OCI-LY7 (cell line): Measurements from ENCODE around the gene NHS. TPM values are rescaled to one million over a fixed set of nuclear protein-coding genes. Genes with fewer than 3 reads are reported as not detected.

Source experiments
- BruUV-seq: library from RNA; stranded (reverse); fragments of 400-500 nt; replicated peaks from 2 replicates; lab custom pipeline; 2021; lab: Mats Ljungman, UMichigan
- CTCF ChIA-PET: fragments of 300-600 bp; sonication (Branson Sonifier 250); formaldehyde crosslinking; loops from one replicate; lab custom pipeline; 2022; ENCODE audit warnings: antibody characterized with exemption; ENCODE audit not compliant: unreplicated experiment; lab: Charles Lee
- POLR2A ChIA-PET: fragments of 300-600 bp; sonication (Branson Sonifier 250); formaldehyde crosslinking; loops from one replicate; lab custom pipeline; 2022; ENCODE audit warnings: antibody characterized with exemption; lab: Charles Lee
- DNase-seq: peaks from one replicate; pipeline ENCODE4 v3.0.0-alpha.2; 2015; ENCODE audit warnings: low spot score
- H2AFZ ChIP-seq: fragments of 200-600 bp; sonication (generic), shearing (Covaris generic); 2 replicates; pipeline ENCODE4 v1.6.1; 2014; ENCODE audit warnings: mild to moderate bottlenecking, antibody characterized with exemption, low read length, moderate library complexity
- H3K27ac ChIP-seq: fragments of 200-600 bp; sonication (generic); 2 replicates; pipeline ENCODE4 v1.5.1; 2014; ENCODE audit warnings: mixed run types, low read depth, mild to moderate bottlenecking, moderate library complexity, low read length, inconsistent platforms; ENCODE audit not compliant: poor library complexity, severe bottlenecking
- H3K36me3 ChIP-seq: fragments of 200-600 bp; sonication (generic); 2 replicates; pipeline ENCODE4 v1.6.1; 2014; ENCODE audit warnings: mild to moderate bottlenecking, antibody characterized with exemption, low read length, moderate library complexity, mixed read lengths; ENCODE audit not compliant: insufficient read depth
- H3K4me1 ChIP-seq: fragments of 200-600 bp; sonication (generic); 2 replicates; pipeline ENCODE4 v1.5.1; 2014; ENCODE audit warnings: mild to moderate bottlenecking, low read length; ENCODE audit not compliant: insufficient read depth, poor library complexity, severe bottlenecking
- H3K4me2 ChIP-seq: fragments of 200-600 bp; sonication (generic); 2 replicates; pipeline ENCODE4 v1.6.1; 2014; ENCODE audit warnings: mild to moderate bottlenecking, low read length
- H3K4me3 ChIP-seq: fragments of 200-600 bp; sonication (generic); 2 replicates; pipeline ENCODE4 v1.5.1; 2014; ENCODE audit warnings: mild to moderate bottlenecking, low read depth, low read length; ENCODE audit not compliant: poor library complexity, severe bottlenecking
- H3K79me2 ChIP-seq: fragments of 200-600 bp; sonication (generic); 2 replicates; pipeline ENCODE4 v1.6.1; 2016; ENCODE audit warnings: low read depth, mild to moderate bottlenecking, low read length, moderate library complexity, mixed read lengths; ENCODE audit not compliant: insufficient read depth
- H3K9me2 ChIP-seq: fragments of 200-600 bp; sonication (generic); 2 replicates; pipeline ENCODE4 v1.6.1; 2016; ENCODE audit warnings: mild to moderate bottlenecking, low read length, mixed read lengths; ENCODE audit not compliant: insufficient read depth
- H3K9me3 ChIP-seq: fragments of 200-600 bp; sonication (generic); 2 replicates; pipeline ENCODE4 v1.6.1; 2014; ENCODE audit warnings: mild to moderate bottlenecking, mixed run types, low read length, mixed read lengths
- H4K20me1 ChIP-seq: fragments of 200-600 bp; sonication (generic); 2 replicates; pipeline ENCODE4 v1.6.1; 2014; ENCODE audit warnings: mild to moderate bottlenecking, antibody characterized with exemption, low read length, moderate library complexity, mixed read lengths; ENCODE audit not compliant: insufficient read depth
- EZH2phosphoT487 ChIP-seq: fragments of 200-600 bp; sonication (generic); IDR thresholded peaks from 2 replicates; pipeline ENCODE4 v1.6.1; 2018; ENCODE audit warnings: low read depth, borderline replicate concordance, mild to moderate bottlenecking, mixed run types, antibody characterized with exemption, low read length, moderate library complexity, mixed read lengths
- intact Hi-C: fragments of 100-400 bp; cut with micrococcal nuclease; formaldehyde crosslinking; loops from one replicate; pipeline ENCODE4 v1.10.0; 2022; ENCODE audit not compliant: unreplicated experiment
- total RNA-seq, 2 experiments: library from RNA; depleted of rRNA in 1 of 2; stranded (reverse); fragments of >200 nt in 1 of 2; shearing (Covaris generic) in 1 of 2; gene quantifications; 2 replicates each; pipeline ENCODE4 v1.2.3, GENCODE V29; 2014 to 2022
- TF ChIP-seq, protein P1 (sequence below): fragments of 200-600 bp; sonication (generic); conservative IDR thresholded peaks from 2 replicates; pipeline ENCODE4 v1.5.1; 2014; ENCODE audit warnings: mild to moderate bottlenecking, antibody characterized with exemption, low read length, moderate library complexity, mixed read lengths

NHS gene
- total RNA-seq, 2 experiments from 2014 or later, result not detected

GRCh38 chrX:17464194-17464593 lies 89.2 kb downstream of the NHS start:
- POLR2A ChIA-PET, result no interaction called here
- intact Hi-C loops, result no loop called here
- no peaks in the 10 kb centered on the region for H3K79me2 ChIP-seq
- no peaks in the 10 kb centered on the region for H3K36me3 ChIP-seq
- H4K20me1 ChIP-seq, result no peaks in the 10 kb centered on the region
- TF ChIP-seq, protein P1, sequence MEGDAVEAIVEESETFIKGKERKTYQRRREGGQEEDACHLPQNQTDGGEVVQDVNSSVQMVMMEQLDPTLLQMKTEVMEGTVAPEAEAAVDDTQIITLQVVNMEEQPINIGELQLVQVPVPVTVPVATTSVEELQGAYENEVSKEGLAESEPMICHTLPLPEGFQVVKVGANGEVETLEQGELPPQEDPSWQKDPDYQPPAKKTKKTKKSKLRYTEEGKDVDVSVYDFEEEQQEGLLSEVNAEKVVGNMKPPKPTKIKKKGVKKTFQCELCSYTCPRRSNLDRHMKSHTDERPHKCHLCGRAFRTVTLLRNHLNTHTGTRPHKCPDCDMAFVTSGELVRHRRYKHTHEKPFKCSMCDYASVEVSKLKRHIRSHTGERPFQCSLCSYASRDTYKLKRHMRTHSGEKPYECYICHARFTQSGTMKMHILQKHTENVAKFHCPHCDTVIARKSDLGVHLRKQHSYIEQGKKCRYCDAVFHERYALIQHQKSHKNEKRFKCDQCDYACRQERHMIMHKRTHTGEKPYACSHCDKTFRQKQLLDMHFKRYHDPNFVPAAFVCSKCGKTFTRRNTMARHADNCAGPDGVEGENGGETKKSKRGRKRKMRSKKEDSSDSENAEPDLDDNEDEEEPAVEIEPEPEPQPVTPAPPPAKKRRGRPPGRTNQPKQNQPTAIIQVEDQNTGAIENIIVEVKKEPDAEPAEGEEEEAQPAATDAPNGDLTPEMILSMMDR, result no peak
- no peak for TF ChIP-seq EZH2phosphoT487
- no peaks in the 10 kb centered on the region for H3K9me2 ChIP-seq
- CTCF ChIA-PET, result no interaction called here
- no peaks in the 10 kb centered on the region for H3K9me3 ChIP-seq
- H3K27ac ChIP-seq, result no peak overlapping the region
- no peak for DNase-seq
- H3K4me3 ChIP-seq, result no peak overlapping the region
- no peak overlapping the region for H2AFZ ChIP-seq
- BruUV-seq, result no TSS peak
- no peak overlapping the region for H3K4me2 ChIP-seq
- no peaks in the 10 kb centered on the region for H3K4me1 ChIP-seq

DNA sequence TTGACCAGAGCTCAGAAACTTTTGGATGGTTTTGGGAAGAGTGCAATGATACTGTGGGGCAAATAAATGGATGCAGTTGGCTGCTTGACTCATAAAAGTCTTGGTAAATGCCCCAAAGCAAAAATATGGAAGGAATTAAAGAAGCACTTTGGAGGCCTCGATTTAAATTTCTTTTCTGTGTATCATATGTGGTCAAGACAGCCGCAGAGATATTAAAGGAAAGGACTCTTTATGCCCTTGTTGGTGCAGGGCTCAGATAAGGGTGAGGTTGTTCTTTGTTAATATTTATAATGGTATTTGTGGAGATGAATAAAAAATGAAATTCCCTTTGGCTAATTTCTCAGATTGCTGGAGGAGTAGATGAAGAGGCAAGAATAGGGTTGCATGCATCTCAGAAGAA lies 90.2 kb downstream of the NHS start:
- Histone ChIP-seq H3K4me2 (no peak overlapping the region), H3K27ac (no peak overlapping the region), H3K9me3 (no peaks in the 10 kb centered on the region), H3K36me3 (no peaks in the 10 kb centered on the region), H3K4me3 (no peak overlapping the region), H4K20me1 (no peaks in the 10 kb centered on the region), H3K9me2 (no peaks in the 10 kb centered on the region), H2AFZ (no peak overlapping the region), H3K79me2 (no peaks in the 10 kb centered on the region), H3K4me1 (no peaks in the 10 kb centered on the region)
- DNase-seq, result no peak
- CTCF ChIA-PET, result no interaction called here
- TF ChIP-seq EZH2phosphoT487, result no peak
- TF ChIP-seq, protein P1, result no peak
- POLR2A ChIA-PET, result interaction anchor here (0.7 kb wide), 1 partner anchor 782 kb away, joined by 4 read pairs; no protein-coding TSS in a partner anchor
- BruUV-seq, result no TSS peak
- intact Hi-C loops, result no loop called here

DNA sequence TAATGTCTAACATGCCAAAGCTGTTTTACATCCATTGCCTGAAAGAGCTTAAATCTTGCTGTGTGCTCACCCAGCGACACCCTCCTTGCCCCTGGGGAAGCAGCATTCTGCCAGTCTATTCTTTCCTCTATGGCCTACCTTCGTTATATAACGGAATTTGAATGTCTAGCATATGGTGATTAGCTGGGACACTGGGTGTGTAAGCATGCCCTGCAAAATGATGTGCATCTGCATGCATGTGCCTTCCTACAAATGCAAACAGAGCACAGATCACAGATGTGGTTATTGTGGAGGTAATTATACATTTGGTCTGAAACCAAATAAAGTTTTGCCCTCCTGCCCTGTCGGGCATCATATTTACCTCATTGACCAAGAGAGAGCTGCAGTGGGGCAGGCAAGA lies 90.8 kb downstream of the NHS start:
- Histone ChIP-seq H3K9me3 (no peaks in the 10 kb centered on the region), H3K4me1 (no peaks in the 10 kb centered on the region), H3K4me2 (no peak overlapping the region), H4K20me1 (no peaks in the 10 kb centered on the region), H3K79me2 (no peaks in the 10 kb centered on the region), H3K27ac (no peak overlapping the region), H3K4me3 (no peak overlapping the region), H2AFZ (no peak overlapping the region), H3K9me2 (no peaks in the 10 kb centered on the region), H3K36me3 (no peaks in the 10 kb centered on the region)
- ChIA-PET POLR2A (interaction anchor here (0.7 kb wide), 1 partner anchor 782 kb away, joined by 4 read pairs; no protein-coding TSS in a partner anchor), CTCF (no interaction called here)
- TF ChIP-seq, protein P1, result no peak
- no peak for TF ChIP-seq EZH2phosphoT487
- intact Hi-C loops, result no loop called here
- no TSS peak for BruUV-seq
- DNase-seq, result no peak
